ENCODE data around the gene TAS2R39.

The TAS2R39 gene

GRCh38 chr7:143188994-143189393 is 5.8 kb downstream of the TAS2R39 start:
- no peak for DNase-seq
- no peaks in the 10 kb centered on the region for H3K9me3 ChIP-seq
- TF ChIP-seq CTCF (IDR thresholded peaks at IDR 0.05; ENCODE audit: low read depth, low read length): no peak
- H3K27me3 ChIP-seq: no peaks in the 10 kb centered on the region
- no peaks in the 10 kb centered on the region for H3K36me3 ChIP-seq
- no peaks in the 10 kb centered on the region for H3K4me1 ChIP-seq
- H3K4me3 ChIP-seq (ENCODE audit: low read depth, low read length): no peak overlapping the region

GRCh38 chr7:143193880-143194279 is 10.7 kb downstream of the TAS2R39 start:
- no peaks in the 10 kb centered on the region for H3K36me3 ChIP-seq
- no peak for DNase-seq
- H3K4me1 ChIP-seq: no peaks in the 10 kb centered on the region
- no peak overlapping the region for H3K4me3 ChIP-seq (ENCODE audit: low read depth, low read length)
- no peak for TF ChIP-seq CTCF (IDR thresholded peaks at IDR 0.05; ENCODE audit: low read depth, low read length)
- H3K9me3 ChIP-seq: no peaks in the 10 kb centered on the region
- no peaks in the 10 kb centered on the region for H3K27me3 ChIP-seq

- Histone ChIP-seq H3K4me3 (ENCODE audit: low read depth, low read length) (no peak overlapping the region), H3K27me3 (no peaks in the 10 kb centered on the region), H3K9me3 (no peaks in the 10 kb centered on the region), H3K36me3 (no peaks in the 10 kb centered on the region), H3K4me1 (no peaks in the 10 kb centered on the region)
- no peak for DNase-seq
- TF ChIP-seq CTCF (IDR thresholded peaks at IDR 0.05; ENCODE audit: low read depth, low read length): no peak
Measured at GRCh38 chr7:143199040-143199439, 15.8 kb downstream of the TAS2R39 start.

- Histone ChIP-seq H3K4me3 (ENCODE audit: low read depth, low read length) (no peak overlapping the region), H3K4me1 (no peaks in the 10 kb centered on the region), H3K36me3 (no peaks in the 10 kb centered on the region), H3K9me3 (no peaks in the 10 kb centered on the region), H3K27me3 (no peaks in the 10 kb centered on the region)
- DNase-seq: no peak
- no peak for TF ChIP-seq CTCF (IDR thresholded peaks at IDR 0.05; ENCODE audit: low read depth, low read length)
Measured at GRCh38 chr7:143202161-143202560, 18.9 kb downstream of the TAS2R39 start.

- no peak for DNase-seq
- H3K27me3 ChIP-seq: no peaks in the 10 kb centered on the region
- no peaks in the 10 kb centered on the region for H3K9me3 ChIP-seq
- H3K36me3 ChIP-seq: no peaks in the 10 kb centered on the region
- no peak for TF ChIP-seq CTCF (IDR thresholded peaks at IDR 0.05; ENCODE audit: low read depth, low read length)
- H3K4me1 ChIP-seq: no peaks in the 10 kb centered on the region
- H3K4me3 ChIP-seq (ENCODE audit: low read depth, low read length): no peak overlapping the region
Measured at GRCh38 chr7:143203386-143203785, 20.2 kb downstream of the TAS2R39 start.

- no peak for DNase-seq
- TF ChIP-seq CTCF (IDR thresholded peaks at IDR 0.05; ENCODE audit: low read depth, low read length): no peak
- H3K36me3 ChIP-seq: no peaks in the 10 kb centered on the region
- H3K4me3 ChIP-seq (ENCODE audit: low read depth, low read length): no peak overlapping the region
- no peaks in the 10 kb centered on the region for H3K9me3 ChIP-seq
- no peaks in the 10 kb centered on the region for H3K4me1 ChIP-seq
- H3K27me3 ChIP-seq: no peaks in the 10 kb centered on the region; the same call in 1 of the 2 replicates
Measured at GRCh38 chr7:143205560-143206293, 22.5 kb downstream of the TAS2R39 start.

All from BE2C (cell line).